Activated CD4-positive, alpha-beta T cell treated with anti-CD3 and anti-CD28 coated beads for 48 hours (primary cell): ENCODE measurements around the gene ARHGAP18.
"Not testable (repeated sequence)": the region's sequence is repeated elsewhere in the genome, so short reads cannot be mapped to it uniquely, and the experiment has no call there.

Source experiments
- DNase-seq: peaks from one replicate; pipeline ENCODE4 v3.0.0-alpha.2; 2020

ARHGAP18 gene

DNA sequence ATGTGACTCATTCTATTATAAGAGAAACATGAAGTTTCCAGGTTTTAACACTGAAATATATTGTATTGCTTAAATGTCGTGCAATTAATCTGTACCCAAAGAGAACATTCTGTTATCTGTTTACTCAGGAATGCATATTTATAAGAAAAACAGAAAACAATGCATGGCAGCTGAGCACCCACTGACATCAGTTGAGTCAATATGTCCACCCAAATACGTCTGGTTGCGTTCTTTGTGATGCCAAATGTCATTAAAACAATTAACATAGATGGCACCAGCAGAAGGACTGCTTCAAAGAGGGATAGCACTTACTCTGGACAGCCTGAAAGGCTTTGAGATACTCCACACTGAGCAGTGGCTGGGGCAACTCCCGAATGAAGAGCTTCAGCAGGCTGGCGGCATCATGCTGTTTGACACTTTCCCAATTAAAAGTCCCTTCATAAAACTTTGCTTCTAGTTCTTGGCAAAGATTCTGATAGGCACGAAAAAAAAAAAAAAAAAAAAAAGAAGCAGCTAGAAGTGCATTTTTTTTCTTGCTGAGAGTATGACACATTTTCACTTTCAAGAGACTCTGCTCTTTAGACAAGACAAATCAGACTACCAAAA is 102.3 kb downstream of the ARHGAP18 start:
- DNase-seq: no peak

DNA sequence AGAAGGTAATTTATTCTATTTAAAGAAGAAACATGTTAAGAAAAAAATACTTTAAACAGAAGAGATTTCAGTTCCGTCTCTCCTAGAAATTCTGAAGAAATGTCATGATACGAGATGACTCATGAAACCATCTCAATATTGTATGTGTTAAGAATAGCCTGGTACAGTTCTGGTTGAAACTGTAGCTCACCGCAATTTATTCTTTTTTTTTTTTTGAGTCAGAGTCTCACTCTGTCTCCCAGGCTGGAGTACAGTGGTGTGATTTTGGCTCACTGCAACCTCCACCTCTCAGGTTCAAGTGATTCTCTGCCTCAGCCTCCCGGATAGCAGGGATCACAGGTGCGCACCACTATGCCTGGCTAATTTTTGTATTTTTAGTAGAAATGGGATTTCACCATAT is 103.3 kb downstream of the ARHGAP18 start:
- DNase-seq: peak; percentile 12

DNA sequence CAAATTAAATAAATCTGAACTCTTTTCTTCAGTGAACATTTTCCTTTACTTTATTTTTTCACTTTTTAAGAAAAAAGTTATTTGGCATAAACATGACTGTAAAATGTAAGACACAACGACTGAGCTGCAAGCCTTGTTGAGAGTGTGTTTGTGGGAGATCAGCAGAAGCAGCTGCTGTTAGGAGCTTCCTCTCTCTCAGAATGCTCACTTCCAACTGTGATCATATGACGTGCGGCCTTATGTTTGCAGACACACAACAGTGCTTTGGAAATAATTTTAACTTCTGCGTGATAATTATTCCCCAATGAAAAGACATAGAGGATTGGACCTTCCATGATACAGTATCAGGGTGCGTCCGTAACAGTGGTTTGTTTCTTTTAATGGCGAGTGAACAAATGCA is 104.0 kb downstream of the ARHGAP18 start:
- DNase-seq: no peak

DNA sequence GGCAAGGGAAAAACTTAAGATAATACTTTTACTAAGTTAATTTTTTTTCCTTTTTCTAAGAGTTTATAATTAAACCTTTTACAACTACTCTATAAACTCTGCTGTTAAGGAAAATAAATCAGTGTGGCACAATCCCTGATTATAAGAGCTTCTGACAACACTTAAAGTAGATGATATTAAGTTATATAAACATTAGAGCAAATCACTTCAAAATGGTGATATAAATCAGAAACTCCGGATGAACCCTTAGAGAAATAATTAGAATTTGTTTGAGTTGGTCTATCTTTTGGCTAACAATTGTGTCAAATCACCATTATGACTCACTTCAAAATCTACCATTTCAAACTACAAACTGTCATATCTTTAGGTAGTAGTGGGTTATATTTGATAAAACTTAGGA is 104.9 kb downstream of the ARHGAP18 start:
- no peak for DNase-seq

DNA sequence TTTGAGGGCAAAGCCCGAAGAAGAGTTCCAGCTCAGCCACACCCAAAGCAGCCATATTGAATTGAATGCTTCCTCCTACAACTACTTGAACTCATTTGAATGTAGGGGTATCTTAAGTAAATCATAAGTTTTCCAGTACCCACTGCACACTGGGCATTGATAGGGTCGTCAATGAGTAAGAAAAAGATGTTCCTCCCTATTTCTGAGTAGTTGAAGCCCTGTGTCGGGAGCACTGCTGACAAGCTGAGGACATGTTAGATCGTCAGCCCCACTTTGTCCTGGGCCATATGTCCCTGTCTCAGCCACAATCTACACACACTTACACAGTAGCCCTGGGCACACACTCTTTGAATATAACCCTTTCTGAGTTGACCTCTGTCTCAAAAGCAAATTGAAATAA is 105.7 kb downstream of the ARHGAP18 start:
- DNase-seq: no peak

DNA sequence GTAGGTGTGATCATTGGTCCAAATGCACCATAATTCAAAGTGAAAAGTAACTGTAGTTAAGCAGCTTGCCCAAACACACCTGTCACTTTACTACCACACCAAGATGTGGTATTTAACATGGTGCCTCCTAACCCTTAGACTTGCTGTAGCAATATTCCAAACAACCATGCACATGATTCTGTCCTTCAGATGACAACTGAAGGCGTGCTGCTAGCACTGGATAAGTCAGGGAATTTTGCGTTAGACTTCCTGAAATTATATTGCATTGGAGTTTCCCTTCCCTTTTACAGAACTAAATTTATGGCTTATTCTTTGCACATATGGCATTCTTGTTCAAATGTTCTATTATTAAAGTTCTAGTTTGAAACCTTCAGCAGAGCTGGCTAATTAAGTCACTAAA is 106.2 kb downstream of the ARHGAP18 start:
- no peak for DNase-seq

DNA sequence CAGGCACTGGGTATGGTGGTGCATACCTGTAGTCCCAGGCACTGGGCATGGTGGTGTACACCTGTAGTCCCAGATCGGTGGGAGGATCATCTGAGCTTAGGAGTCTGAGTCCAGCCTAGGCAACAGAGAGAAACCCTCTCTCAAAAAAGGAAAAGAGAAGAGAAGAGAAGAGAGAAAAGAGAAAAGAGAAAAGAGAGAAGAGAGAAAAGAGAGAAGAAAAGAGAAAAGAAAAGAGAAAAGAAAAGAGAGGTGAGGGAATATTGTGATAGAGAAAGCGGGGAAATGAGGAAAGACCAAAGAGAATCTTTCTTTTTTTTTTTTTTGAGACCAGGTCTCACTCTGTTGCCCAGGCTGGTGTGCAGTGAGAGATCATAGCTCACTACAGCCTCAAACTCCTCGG is 108.7 kb downstream of the ARHGAP18 start:
- DNase-seq: no peak

DNA sequence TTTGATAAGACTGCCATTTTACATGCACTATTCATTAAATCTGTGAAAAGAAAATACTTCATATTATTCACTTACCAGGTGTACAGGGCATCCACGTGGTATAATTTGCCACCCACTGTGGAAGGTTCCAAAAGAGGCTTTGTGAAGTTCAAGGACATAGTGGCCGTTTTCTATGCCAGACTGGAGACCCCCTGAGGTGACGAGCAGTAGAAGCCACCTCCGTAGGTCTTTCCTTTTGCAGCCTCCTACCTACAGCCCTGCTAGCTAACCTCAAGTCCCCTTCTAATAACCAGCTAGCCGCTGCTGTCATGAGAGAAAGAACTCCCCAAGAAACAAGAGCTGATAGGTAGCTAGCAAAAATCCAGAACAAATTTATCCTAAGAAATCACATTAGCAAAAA is 110.5 kb downstream of the ARHGAP18 start:
- DNase-seq: no peak

DNA sequence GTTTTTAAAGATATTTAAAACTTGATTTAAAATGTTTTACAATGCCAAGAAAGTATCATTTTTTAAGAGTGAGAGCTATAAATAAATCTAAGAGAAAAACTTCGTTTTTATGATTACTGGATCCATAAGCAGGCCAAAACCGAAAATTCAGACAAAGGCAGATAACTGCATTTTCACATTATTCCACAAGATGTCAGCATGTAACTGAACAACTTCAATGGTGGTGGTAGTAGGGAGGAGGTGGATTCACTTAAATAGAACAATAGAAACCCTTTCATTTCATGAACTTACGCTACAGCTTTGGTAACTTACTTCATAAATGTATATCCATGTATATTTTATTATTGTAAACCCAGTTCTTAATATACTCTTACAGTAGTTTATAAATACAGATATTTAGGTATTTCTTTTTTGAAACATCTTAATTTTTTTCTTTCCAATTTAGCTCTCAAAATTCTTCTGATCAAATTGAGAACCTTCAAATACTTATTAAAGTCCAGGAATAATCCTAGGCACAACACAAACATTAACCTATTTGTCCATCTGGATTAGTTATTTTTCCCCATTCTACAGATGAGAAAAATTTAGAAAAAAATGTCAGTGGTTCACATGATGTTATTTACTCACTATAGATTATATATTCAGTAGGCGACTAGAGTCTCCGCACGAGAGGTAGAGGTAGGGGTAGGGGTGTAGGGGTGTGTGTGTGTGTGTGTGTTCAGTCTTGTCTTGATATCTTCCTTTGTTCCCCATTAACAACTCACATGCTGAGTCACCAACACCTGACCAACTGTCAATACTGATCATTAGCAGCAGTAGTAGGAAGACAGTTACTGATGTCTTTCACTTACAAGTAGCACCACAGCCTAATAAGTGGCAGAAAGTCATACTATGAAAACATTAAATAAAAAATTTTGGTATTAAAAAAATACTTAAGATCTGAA is 111.5 kb downstream of the ARHGAP18 start:
- DNase-seq: no peak

DNA sequence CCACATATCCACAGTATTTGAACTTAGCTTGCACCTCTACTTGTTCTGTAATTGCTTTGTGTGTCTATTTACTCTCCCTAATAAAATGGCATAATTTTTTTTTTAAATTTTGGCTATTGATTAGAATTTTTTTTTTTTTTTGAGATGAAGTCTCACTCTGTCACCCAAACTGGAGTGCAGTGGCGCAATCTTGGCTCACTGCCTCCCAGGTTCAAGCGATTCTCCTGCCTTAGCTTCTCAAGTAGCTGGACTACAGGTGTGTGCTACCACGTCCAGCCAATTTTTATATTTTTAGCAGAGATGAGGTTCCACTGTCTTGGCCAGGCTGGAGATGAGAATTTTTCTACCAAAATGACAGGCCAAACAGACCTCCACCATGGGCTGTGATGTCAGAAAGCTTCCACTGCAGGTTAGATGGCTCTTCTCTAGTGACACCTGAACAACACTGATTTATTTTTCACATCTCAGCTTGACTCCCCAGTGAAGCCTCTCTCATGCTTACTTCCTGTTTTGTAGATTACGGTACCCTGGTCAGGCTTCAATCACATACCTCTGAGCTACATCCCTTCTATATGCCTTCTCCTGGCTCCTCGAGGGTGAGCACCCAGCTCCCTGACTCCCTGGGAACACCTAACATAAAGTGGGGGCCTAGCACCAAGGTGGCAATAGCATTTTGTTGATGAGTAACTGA is 112.8 kb downstream of the ARHGAP18 start:
- DNase-seq: no peak

DNA sequence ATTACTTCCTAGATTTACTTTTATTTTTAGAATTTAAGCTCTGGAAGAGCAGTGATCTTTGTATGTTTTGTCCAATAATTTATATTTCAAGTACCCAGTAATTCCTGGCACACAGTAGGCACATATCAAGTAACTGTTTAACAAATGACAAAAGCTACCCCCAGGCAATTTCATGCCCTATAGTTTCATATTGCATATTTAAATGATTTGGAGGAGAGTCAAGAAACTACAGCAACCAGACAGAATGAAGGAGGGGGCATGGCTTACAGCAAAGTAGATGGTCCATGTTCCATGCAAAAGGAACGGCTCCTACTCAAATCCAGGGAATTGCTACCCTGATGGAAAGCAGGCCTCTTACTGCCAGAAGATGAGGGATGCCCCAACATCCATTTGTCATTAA is 113.5 kb downstream of the ARHGAP18 start:
- DNase-seq: no peak

DNA sequence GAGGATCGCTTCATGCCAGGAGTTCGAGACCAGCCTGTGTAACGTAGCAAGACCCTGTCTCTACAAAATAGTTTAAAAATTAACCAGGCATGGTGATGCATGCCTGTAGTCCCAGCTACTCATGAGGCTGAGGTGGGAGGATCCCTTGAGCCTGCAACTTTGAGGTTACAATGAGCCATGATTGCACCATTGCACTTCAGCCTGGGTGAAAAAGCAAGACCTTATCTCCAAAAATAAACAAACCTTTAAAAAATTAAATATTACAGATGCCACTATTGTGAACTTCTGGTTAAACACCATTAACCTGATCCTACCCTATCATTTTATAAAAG is 116.8 kb downstream of the ARHGAP18 start:
- DNase-seq: peak; percentile 12

DNA sequence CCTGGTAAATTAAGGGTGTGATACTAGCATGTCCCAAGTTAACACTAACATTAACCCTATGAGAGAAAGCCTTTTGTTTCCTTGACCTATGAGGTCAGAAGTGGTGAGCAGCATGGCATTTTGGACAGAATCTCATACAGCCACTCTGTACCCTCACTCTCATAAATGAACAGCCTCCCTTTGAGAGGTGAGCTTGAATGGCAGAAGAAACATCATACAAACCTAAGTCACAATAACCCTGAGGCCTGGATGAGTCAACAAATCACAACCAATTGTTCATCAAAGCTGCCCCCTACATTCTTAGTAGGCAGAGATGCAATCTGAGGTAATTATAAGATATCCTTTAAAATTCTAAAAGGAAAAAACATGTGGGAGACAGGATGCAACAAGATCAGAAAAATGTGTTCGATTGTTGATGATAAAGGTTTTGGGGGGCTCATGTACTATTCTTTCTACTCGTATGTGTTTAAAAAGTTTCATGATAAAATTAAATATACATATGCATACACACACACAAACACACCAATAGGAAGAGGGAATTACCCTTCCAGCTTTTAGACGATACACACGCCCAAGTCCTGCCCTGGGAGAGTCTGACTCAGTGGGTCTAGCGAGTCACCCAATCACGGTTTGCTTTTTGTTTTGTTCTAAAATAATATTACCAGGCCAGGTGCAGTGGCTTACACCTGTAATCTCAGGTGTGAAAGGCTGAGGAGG is 117.3 kb downstream of the ARHGAP18 start:
- DNase-seq: peak; percentile 59

DNA sequence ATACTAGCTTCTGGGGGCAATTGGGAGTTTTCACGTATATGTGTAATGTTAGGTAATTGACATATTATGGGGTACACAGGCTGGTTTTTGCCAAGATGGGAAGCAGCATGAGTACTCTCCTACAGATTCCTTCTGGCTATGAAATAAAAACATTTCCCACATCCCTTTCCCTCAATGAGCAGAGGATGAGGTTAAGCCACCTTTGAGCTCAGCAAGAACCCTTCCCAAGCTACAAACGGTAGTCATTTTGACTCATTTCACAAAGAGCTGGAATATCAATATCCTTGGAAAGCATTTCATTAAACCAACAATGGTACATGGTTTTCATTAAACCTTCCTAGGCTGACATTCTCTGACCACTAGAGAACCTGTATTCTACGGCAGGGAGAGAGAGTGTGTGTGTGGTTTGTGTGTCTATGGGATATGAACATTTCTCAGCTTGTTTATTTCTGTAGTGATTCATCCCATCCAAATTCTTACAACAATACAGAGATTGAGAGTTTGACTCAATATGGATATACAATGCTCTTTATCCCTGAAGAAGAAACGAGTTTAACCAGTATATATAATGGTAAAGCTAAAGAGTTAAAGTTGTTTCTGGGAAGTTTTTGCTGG is 119.5 kb downstream of the ARHGAP18 start:
- no peak for DNase-seq

DNA sequence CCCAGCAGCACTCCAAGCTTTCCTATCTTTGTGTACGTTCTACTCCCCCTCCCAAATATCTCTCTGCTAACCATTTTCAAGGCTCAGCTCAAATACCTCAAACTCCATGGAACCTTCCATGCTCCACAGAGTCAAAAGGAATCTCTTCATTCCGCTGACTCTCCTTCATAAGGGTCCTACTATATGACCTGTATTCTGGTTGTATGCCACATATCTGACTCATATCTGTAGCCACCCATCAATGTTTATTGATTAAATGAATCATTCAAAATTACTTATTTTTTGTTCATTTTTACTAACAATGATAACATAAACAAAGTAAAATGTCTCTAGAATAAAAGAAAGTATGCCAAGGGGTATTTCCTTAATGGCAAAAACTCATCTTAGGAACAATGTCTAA is 123.2 kb downstream of the ARHGAP18 start:
- DNase-seq: no peak

DNA sequence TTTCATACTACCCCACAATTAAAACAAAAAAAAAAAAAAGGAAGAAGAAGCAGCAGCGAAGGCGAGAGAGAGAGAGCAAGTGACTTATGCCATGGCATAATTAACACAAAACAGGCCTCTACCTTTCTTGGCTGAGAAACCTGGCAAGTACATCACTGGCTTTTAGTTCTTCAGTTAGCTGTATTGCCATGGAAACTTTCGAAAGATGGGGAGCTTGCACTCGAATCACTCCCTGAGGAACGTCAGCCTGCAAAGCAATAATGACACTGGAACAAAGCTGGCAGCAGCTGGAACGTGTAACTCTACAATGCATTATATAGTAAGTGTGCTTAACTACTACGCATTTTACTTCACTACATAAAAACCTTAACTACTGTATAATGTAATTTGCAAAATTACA is 126.1 kb downstream of the ARHGAP18 start:
- DNase-seq: no peak

DNA sequence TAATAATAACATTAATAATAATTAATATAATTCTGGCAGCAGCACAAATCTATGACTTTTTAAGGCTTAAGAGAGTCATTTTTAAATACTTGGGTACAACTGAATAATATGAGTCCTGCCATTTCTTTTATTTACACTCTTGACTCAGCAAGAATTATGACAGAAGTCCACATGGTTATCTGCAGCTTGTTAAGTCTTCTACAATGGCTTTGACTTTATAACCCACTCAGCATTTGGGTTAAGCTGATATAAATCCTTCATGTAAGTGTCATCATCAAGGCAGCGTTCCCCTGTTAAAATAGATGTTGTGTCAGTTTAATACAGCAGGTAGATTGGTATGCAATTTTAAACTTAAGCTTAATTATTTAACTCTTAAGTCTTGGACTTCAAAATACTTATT is 131.7 kb downstream of the ARHGAP18 start:
- no peak for DNase-seq

DNA sequence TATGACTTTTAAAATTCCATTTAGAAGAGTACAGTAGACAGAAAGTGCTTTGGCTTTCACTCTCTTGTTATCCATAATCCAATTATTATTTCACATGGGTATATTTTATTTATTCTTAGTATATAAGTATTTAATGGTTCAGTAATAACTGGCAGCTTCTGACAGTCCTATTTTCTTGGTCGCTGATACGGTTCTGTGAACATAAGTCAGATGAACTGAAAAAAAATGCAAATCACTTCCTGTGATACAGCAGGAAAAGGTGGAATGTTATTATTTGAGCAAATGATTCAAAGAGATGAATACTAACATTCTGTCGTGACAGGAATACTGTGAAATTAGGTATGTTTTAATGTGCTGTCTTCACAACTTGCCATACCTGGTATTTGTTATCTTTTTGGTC is 132.3 kb downstream of the ARHGAP18 start:
- DNase-seq: no peak

DNA sequence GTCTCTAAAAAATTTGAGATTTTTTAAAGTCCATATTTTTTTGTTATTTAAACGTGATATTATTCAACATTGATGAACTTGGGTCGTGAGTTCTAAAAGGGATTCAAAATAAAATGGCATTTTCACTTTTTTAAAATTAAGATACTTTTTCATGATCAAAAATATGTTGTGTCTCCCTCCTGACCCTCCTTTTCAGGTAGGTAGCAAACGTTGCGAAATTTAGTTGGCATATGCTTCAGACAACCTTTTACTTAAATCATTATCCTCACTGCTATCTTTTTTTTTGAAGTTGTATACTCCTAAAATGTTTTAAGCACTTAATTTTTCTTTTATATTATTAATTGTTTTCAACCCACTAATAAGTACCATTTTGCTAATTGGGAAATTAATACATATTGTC is 133.5 kb downstream of the ARHGAP18 start:
- DNase-seq: no peak

DNA sequence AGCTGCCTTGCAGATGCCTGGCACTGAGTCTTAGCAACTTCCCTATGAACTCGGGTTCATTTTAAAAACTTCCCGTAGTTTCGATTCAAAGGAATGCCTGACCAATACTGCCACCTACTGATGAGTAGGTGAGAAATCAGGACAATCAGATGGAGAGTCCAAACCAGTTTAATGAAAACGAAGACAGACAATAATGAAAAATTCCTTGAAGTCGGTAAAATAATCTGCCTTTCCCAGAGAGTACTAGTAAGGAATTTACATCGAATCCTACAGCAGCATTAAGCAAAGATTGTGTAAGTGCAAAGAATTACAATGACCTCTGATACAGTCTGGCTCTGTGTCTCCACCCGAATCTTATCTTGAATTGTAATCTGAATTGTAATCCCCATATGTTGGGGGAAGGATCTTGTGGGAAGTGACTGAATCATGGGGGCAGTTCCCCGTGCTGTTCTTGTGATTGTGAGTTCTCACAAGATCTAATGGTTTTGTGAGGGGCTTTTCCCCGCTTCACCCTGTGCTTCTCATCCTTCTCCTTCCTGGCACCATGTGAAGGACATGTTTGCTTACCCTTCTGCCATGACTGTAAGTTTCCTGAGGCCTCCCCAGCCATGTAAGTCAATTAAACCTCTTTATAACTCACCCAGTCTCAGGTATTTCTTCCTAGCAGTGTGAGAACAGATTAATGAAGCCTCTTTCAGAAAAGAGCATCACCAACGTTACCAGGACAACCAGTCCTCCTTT is 134.4 kb downstream of the ARHGAP18 start:
- no peak for DNase-seq

DNA sequence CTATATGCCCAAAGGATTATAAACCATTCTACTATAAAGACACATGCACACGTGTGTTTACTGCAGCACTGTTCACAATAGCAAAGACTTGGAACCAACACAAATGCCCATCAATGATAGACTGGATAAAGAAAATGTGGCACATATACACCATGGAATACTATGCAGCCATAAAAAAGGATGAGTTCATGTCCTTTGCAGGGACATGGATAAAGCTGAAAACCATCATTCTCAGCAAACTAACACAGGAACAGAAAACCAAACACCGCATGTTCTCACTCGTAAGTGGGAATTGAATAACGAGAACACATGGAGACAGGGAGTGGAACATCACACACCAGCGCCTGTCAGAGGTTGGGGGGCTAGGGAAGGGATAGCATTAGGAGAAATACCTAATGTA is 135.4 kb downstream of the ARHGAP18 start:
- DNase-seq: not testable (repeated sequence)

DNA sequence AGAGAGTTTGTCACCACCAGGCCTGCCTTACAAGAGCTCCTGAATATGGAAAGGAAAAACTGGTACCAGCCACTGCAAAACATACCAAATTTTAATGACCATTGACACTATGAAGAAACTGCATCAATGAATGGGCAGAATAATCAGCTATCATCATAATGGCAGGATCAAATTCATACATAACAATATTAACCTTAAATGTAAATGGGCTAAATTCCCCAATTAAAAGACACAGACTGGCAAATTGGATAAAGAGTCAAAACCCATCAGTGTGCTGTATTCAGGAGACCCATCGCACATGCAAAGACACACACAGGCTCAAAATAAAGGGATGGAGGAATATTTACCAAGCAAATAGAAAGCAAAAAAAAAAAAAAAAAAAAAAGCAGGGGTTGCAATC is 139.0 kb downstream of the ARHGAP18 start:
- not testable (repeated sequence) for DNase-seq
